GM12878 (cell line): ENCODE measurements around the gene TNFAIP3. TPM values are rescaled to one million over a fixed set of nuclear protein-coding genes. Genes with fewer than 3 reads are reported as not detected.

Experiments
- ATF2 ChIP-seq: IDR thresholded peaks from 2 replicates; pipeline ENCODE4 v1.6.1; 2012; ENCODE audit warnings: low read length, inconsistent platforms
- BRCA1 ChIP-seq: IDR thresholded peaks from 2 replicates; pipeline ENCODE4 v1.6.1; 2011; ENCODE audit warnings: low read depth, low read length, improper control_type of control experiment
- CHD1 ChIP-seq: IDR thresholded peaks from 2 replicates; pipeline ENCODE4 v1.6.1; 2012; ENCODE audit warnings: low read depth, low read length, improper control_type of control experiment
- CUX1 ChIP-seq: IDR thresholded peaks from 2 replicates; pipeline ENCODE4 v1.6.1; 2012; ENCODE audit warnings: improper control_type of control experiment, low read depth, low read length; ENCODE audit not compliant: insufficient replicate concordance
- DPF2 ChIP-seq: fragments of 450-650 bp; IDR thresholded peaks from 2 replicates; pipeline ENCODE4 v1.6.1; 2017; ENCODE audit warnings: mild to moderate bottlenecking
- EED ChIP-seq: sonication (generic); IDR thresholded peaks from 2 replicates; pipeline ENCODE4 v1.6.1; 2016; ENCODE audit warnings: antibody characterized with exemption, low read depth
- FOXM1 ChIP-seq: IDR thresholded peaks from 2 replicates; pipeline ENCODE4 v1.6.1; 2012; ENCODE audit warnings: low read depth, mild to moderate bottlenecking, inconsistent platforms, low read length, moderate library complexity
- GABPA ChIP-seq: IDR thresholded peaks from 2 replicates; pipeline ENCODE4 v1.6.1; 2014; ENCODE audit warnings: antibody characterized with exemption, low read depth, mild to moderate bottlenecking, inconsistent platforms
- IKZF1 ChIP-seq: fragments of 450-650 bp; conservative IDR thresholded peaks from 2 replicates; pipeline ENCODE4 v1.6.1; 2017; ENCODE audit warnings: antibody characterized with exemption, mild to moderate bottlenecking
- JUNB ChIP-seq: IDR thresholded peaks from 2 replicates; pipeline ENCODE4 v1.6.1; 2016; ENCODE audit warnings: antibody characterized with exemption, mild to moderate bottlenecking
- KLF5 ChIP-seq: fragments of 450-650 bp; IDR thresholded peaks from 2 replicates; pipeline ENCODE4 v1.6.1; 2014; ENCODE audit warnings: mild to moderate bottlenecking; ENCODE audit not compliant: partially characterized antibody
- MTA2 ChIP-seq: fragments of 450-650 bp; IDR thresholded peaks from 2 replicates; pipeline ENCODE4 v1.6.1; 2016; ENCODE audit warnings: low read depth, mild to moderate bottlenecking, moderate library complexity
- MYC ChIP-seq: IDR thresholded peaks from 2 replicates; pipeline ENCODE4 v1.6.1; 2011; ENCODE audit warnings: mild to moderate bottlenecking, low read length, moderate library complexity, inconsistent platforms; ENCODE audit not compliant: insufficient read depth, insufficient replicate concordance, insufficient read length, severe bottlenecking
- NR2C2 ChIP-seq: IDR thresholded peaks from 2 replicates; pipeline ENCODE4 v1.6.1; 2011; ENCODE audit warnings: borderline replicate concordance, low read depth; ENCODE audit not compliant: control insufficient read depth, insufficient read length
- PKNOX1 ChIP-seq: fragments of 450-650 bp; IDR thresholded peaks from 2 replicates; pipeline ENCODE4 v1.6.1; 2016; ENCODE audit warnings: mild to moderate bottlenecking
- POLR2AphosphoS2 ChIP-seq: IDR thresholded peaks from 2 replicates; pipeline ENCODE4 v1.6.1; 2011; ENCODE audit warnings: low read depth, mild to moderate bottlenecking, low read length, improper control_type of control experiment, moderate library complexity
- POLR2AphosphoS5 ChIP-seq: IDR thresholded peaks from 2 replicates; pipeline ENCODE4 v1.6.1; 2011; ENCODE audit warnings: mild to moderate bottlenecking, low read length, inconsistent platforms
- SMAD5 ChIP-seq: IDR thresholded peaks from 2 replicates; pipeline ENCODE4 v1.6.1; 2016; ENCODE audit warnings: antibody characterized with exemption, low read depth
- SREBF2 ChIP-seq: IDR thresholded peaks from 2 replicates; pipeline ENCODE4 v1.6.1; 2012; ENCODE audit warnings: mild to moderate bottlenecking, low read length
- YY1 ChIP-seq: IDR thresholded peaks from 2 replicates; pipeline ENCODE4 v1.6.1; 2011; ENCODE audit warnings: low read depth, mild to moderate bottlenecking, low read length
- ZBTB11 ChIP-seq: fragments of 450-650 bp; formaldehyde crosslinking; IDR thresholded peaks from 2 replicates; pipeline ENCODE4 v1.5.0; 2022; ENCODE audit warnings: mild to moderate bottlenecking, missing genetic modification characterization
- ZSCAN29 ChIP-seq: fragments of 450-650 bp; IDR thresholded peaks from 2 replicates; pipeline ENCODE4 v1.6.1; 2017; ENCODE audit warnings: mild to moderate bottlenecking, moderate library complexity
- polyA plus RNA-seq, 11 experiments: library from polyadenylated mRNA; depleted of rRNA in 4 of 11; unstranded in 6 of 11; stranded (reverse) in 5 of 11; fragments of >200 nt; fragmentation: Nextera tagmentation in 4 of 11; fragmentation: Illumina TruSeq in 1 of 11; extraction: Ambion mirVana in 4 of 11; extraction: Trizol in 1 of 11; gene quantifications; 1 replicate in 1 of 11; 2 replicates in 10 of 11; pipeline versions ENCODE4 v1.2.1 to v1.2.3, GENCODE V29; 2011 to 2016; ENCODE audit warnings: inconsistent platforms in 2 of 11, missing spikeins in 2 of 11, low read depth in 1 of 11
- total RNA-seq, 4 experiments: library from RNA; depleted of rRNA in 3 of 4; stranded (reverse); fragments of >200 nt in 3 of 4; fragmentation: Illumina TruSeq in 1 of 4; extraction: Trizol in 1 of 4; gene quantifications; 2 replicates each; pipeline versions ENCODE4 v1.2.1 to v1.2.3, GENCODE V29; 2013 to 2021

The TNFAIP3 gene
- total and polyA plus RNA-seq, 10 of the 15 experiments (the other 5 are each of a cell fraction or from before 2014, with no cell fraction given), result 18.0 to 350 (median 127) TPM

- TF ChIP-seq ATF2 (peak; percentile 94), KLF5 (peak; percentile 86), ZBTB11 (CRISPR knock-in tag) (no peak), EED (peak; percentile 97), YY1 (peak; percentile 61), DPF2 (peak; percentile 81; the same call in 1 of the 2 replicates), POLR2AphosphoS5 (peak; percentile 91), CHD1 (no peak), FOXM1 (peak; percentile 99), MYC (no peak), ZSCAN29 (no peak), BRCA1 (no peak), SREBF2 (no peak), IKZF1 (peak; percentile 99), NR2C2 (no peak), JUNB (peak; percentile 49; the same call in 1 of the 2 replicates), PKNOX1 (peak; percentile 51; the same call in 1 of the 2 replicates), GABPA (peak; percentile 41), POLR2AphosphoS2 (no peak), SMAD5 (0 out of 2 replicates have a peak, but pooled peaks have one; percentile 51), MTA2 (peak; percentile 87), CUX1 (peak; percentile 86)
Measured at GRCh38 chr6:137927777-137928218, 60.7 kb downstream of the TNFAIP3 start (continued).
